GM19468 (cell line): ENCODE results near the gene FOXO3.
"Not testable (repeated sequence)": the region's sequence is repeated elsewhere in the genome, so short reads cannot be mapped to it uniquely, and the experiment has no call there.

Source experiments
- ATAC-seq: cut with Tn5 transposase; IDR thresholded peaks from one replicate; pipeline ENCODE4 v1.9.1; 2021; ENCODE audit warnings: mild to moderate bottlenecking, moderate library complexity, moderate number of reproducible peaks; ENCODE audit not compliant: unreplicated experiment; ENCODE audit errors: extremely low read depth

The FOXO3 gene

DNA sequence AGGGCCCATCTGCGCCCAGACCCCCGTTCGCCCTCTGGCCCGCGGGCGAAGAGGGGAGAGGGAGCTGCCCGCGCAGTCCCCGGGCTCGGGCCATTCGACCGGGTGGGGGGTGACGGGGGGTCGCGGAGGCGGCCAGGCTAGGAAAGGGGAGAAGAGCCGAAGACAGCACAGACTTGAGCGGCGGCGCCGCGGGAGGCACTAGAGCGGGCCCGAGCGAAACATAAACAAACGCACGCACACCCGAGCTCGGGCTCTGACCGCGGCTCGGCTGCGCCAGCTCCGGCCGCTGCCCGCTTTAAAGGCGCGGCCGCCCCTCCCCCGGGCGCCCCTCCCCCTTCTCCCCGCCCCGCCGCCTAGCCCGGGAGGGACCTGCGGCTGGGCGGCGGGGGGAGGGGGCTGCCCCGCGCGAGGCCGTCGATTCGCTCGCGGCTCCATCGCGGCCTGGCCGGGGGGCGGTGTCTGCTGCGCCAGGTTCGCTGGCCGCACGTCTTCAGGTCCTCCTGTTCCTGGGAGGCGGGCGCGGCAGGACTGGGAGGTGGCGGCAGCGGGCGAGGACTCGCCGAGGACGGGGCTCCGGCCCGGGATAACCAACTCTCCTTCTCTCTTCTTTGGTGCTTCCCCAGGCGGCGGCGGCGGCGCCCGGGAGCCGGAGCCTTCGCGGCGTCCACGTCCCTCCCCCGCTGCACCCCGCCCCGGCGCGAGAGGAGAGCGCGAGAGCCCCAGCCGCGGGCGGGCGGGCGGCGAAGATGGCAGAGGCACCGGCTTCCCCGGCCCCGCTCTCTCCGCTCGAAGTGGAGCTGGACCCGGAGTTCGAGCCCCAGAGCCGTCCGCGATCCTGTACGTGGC lies at the start of gene FOXO3:
Gene FOXO3, plus strand, starts transcription at position 455 of the 846 bp plus-strand sequence. Its CDS starts 292 bp downstream, at position 747.
- no peak for ATAC-seq

- no peak for ATAC-seq
Measured at GRCh38 chr6:108518714-108519576, 41.8 kb upstream of the FOXO3 start.

- ATAC-seq = no peak
Measured at GRCh38 chr6:108521616-108522107, 39.1 kb upstream of the FOXO3 start.

DNA sequence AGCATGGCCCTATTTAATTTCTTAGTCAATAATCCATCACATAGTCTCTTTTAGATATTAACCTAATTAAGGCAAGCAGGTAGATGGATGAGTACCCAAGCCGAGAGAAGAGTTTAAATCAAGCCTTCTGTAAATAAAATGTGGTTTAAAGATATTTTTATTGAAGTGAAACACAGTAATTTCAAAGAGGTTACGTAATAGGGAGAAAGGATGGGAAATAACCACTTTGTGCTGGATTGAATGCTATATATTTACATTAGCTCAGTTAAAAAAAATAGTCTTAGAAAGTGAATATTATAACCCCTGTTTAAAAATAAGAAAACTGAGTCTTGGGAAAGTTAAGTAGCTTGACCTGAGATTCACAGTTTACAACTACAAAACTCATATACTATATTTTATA lies 37.0 kb upstream of the FOXO3 start:
- no peak for ATAC-seq

DNA sequence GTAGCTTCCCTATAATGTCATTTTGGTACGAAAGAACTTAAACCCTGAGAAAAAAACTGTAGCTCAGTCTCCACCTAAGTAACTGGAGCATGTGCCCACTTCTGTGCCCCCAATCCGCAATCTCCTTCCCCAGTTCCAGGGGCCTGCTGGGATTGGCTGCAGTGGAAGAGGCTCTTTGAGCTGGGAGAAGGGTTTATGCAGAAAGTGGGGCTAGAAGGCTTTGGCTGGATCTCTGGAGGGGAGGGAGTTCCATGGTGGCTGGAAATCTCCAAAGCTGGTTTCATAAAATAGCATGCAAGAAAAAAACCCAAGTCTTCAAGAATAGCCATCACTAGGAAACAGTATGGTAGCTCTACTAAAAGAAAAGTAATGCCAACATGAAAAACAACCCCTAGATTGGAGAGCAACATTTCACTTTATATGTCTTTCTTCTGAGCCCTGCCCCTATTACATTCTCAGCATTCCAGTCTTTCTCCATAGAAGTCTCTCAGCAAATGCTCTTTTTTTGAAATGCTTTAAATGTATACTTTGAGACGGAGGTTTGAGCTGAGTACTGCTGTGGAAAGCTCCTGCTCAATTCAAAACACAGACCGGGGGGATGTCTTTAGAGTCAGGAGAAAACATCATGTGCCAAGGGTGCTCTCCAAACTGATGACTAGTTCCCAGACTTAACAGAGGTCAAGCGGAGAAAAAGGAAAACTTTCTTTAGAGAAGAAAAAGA lies 36.0 kb upstream of the FOXO3 start:
- no peak for ATAC-seq

DNA sequence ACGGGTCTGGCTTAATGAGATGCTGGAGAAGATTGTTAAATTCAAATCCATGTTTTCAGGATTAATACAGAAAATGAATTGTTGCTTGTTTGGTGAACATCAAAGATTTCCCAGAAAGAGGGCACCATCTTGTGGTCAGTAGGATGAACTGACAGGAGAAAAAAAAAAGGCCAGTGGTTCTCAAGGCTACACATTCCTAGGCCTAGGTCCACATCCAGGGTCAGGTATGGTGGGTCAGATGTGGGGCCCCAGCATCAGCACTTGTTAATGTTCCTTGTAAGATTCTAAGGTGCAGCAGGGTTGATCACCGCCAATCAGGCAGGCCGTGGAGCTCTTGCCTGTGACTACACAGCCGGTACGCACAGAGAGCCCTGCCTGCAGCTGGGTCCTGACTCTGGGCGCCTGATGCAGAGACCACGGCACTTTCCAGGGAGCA lies 34.0 kb upstream of the FOXO3 start:
- ATAC-seq = no peak

DNA sequence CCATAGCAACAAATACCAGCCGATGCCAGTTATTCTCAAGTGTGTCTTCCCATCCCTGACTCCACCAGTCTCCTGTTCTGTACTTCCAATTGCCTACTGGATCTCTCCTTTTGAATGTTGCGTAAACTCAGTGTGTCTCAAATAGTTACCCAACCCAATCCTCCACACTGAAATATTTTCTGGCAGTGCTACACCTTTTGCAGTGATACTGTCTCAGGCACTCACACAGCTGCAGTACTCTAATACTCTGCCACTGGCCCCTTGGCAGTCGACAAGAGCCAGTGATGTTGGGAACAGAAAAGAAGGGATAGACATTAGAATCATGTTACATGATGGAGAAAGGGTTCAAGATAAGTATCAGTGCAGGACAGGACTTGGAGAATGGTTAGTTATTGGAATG lies 31.8 kb upstream of the FOXO3 start:
- no peak for ATAC-seq

DNA sequence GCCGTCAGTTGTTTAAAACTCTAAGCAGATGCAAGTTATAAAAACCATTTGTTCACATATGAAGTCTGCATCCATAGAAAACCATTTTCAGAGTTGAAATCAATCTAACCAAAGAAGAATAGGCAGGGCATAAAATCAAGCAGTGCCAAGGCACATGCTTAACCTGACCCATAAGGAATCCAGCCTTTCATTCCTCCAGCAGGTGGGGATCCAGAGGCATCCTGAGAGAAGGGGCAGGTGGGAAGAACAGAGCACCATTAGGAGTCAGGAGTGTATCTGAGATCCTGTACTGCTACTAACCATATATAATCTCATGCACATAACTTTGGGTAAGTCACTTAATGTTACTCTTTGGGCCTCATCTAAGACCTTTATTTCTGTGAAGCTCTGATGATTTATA lies 29.4 kb upstream of the FOXO3 start:
- ATAC-seq = no peak

GRCh38 chr6:108535114-108535742 lies 25.5 kb upstream of the FOXO3 start:
- ATAC-seq = no peak

GRCh38 chr6:108535920-108536535 lies 24.7 kb upstream of the FOXO3 start:
- not testable (repeated sequence) for ATAC-seq

GRCh38 chr6:108541843-108542759 lies 18.6 kb upstream of the FOXO3 start:
- no peak for ATAC-seq

DNA sequence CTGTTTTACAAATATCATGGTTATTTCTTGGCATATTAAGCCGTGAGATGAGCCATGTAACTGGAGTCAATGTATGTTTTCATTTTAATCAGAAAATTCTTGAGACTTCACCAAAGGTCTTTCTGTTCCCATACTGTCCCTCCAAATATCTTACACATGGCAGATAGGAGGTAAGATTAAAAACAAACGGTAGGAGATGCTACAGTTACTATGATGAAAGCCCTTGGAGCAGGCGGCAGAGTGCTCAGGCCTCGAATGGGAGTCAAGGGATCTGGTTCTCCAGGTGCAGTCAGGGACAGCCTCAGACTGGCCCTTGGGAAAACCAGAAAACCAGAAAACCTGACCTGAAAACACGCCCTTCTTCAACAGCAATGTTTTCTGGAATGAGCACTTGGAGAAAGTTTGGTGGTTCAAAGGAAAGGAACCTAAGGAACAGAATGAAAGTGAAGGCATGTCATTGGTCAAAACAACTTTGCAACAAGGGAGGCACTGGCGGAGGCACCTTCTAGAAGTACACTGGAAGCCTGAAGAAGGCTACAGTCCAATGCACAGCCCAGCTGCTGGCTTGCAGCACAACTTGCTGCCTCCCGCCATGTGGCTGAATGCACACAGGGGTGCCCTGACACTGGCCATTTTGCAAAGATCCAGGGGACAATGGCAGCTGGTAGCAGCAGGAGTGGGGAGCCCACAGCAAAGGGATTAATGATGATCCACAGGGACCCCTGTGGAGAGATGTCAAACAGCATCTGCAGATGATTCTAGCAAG lies 17.4 kb upstream of the FOXO3 start:
- no peak for ATAC-seq

- ATAC-seq = no peak
Measured at GRCh38 chr6:108544606-108545005, 16.1 kb upstream of the FOXO3 start.

- no peak for ATAC-seq
Measured at GRCh38 chr6:108546079-108547049, 14.4 kb upstream of the FOXO3 start.

DNA sequence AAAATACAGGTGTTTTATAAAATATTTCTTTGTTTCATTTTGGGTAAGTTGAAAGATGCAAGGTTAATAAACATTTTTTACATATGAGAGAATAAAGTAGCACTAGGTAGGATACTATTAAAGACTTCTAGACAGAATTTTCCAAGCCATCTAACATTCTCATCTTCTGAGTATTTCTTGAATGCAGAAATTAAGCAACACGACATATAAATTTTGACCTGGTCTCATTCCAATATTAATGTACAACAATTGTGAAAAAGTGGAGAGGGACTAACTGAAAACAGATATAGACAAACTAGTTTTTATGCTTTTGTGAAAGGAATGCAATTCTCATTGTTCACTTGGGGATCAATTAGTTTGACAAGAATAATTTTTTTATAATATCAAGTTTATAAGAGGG lies 11.5 kb upstream of the FOXO3 start:
- ATAC-seq = no peak

- no peak for ATAC-seq
Measured at GRCh38 chr6:108549741-108550140, 11.0 kb upstream of the FOXO3 start.

DNA sequence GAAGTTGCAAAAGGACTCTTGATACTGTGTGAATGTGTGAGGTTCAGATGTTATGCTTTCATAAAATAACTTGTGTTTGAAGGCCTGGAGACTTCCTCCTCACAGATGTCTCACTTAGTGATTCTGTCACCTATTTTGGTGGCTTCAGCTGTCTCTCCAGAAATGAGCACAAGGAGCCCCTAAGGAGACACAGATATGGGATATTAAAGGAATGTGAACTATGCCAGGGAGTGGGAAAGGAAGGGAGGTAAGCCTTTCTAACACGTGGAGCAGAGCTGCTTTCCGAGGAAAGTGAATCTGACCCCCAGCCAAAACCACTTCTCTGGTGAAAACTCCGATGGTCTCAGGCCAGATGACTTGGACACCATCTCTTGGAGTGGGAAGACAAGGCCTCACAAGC lies 10.5 kb upstream of the FOXO3 start:
- ATAC-seq = no peak
